ENCODE results near the gene SLC4A1AP.
"Not testable (repeated sequence)": the region's sequence is repeated elsewhere in the genome, so short reads cannot be mapped to it uniquely, and the experiment has no call there.

The SLC4A1AP gene

GRCh38 chr2:27683390-27684071 is 19.8 kb downstream of the SLC4A1AP start:
- Histone ChIP-seq H3K27ac (ENCODE audit: low read length) (no peak overlapping the region), H3K9me3 (ENCODE audit: insufficient read depth, low read depth, low read length) (no peaks in the 10 kb centered on the region), H3K4me3 (ENCODE audit: low read length) (no peak overlapping the region), H3K4me1 (ENCODE audit: insufficient read depth, low read length) (no peaks in the 10 kb centered on the region; the same call in 1 of the 2 replicates), H3K36me3 (ENCODE audit: insufficient read depth, low read depth, low read length) (peaks cover 71% of the 10 kb centered on the region), H3K9ac (ENCODE audit: low read depth, low read length) (no peak overlapping the region), H3K27me3 (ENCODE audit: insufficient read depth, low read length) (no peaks in the 10 kb centered on the region)

- H3K27ac ChIP-seq (ENCODE audit: low read length); H3K4me3 ChIP-seq (ENCODE audit: low read length); H3K9me3 ChIP-seq (ENCODE audit: insufficient read depth, low read depth, low read length); H3K9ac ChIP-seq (ENCODE audit: low read depth, low read length); H3K4me1 ChIP-seq (ENCODE audit: insufficient read depth, low read length); H3K27me3 ChIP-seq (ENCODE audit: insufficient read depth, low read length): not testable (repeated sequence)
- H3K36me3 ChIP-seq (ENCODE audit: insufficient read depth, low read depth, low read length) = peaks cover 72% of the 10 kb centered on the region
These were observed 21.3 kb downstream of the SLC4A1AP start for GRCh38 chr2:27685006-27685405.

GRCh38 chr2:27685577-27685976 is 21.9 kb downstream of the SLC4A1AP start:
- Histone ChIP-seq H3K9ac (ENCODE audit: low read depth, low read length) (no peak overlapping the region), H3K9me3 (ENCODE audit: insufficient read depth, low read depth, low read length) (no peaks in the 10 kb centered on the region)

GRCh38 chr2:27687232-27687631 is 23.5 kb downstream of the SLC4A1AP start:
- no peak overlapping the region for H3K27ac ChIP-seq (ENCODE audit: low read length)
- H3K4me3 ChIP-seq (ENCODE audit: low read length) = no peak overlapping the region
- no peaks in the 10 kb centered on the region for H3K27me3 ChIP-seq (ENCODE audit: insufficient read depth, low read length)
- no peaks in the 10 kb centered on the region for H3K9me3 ChIP-seq (ENCODE audit: insufficient read depth, low read depth, low read length)
- H3K4me1 ChIP-seq (ENCODE audit: insufficient read depth, low read length) = no peaks in the 10 kb centered on the region
- peaks cover 63% of the 10 kb centered on the region for H3K36me3 ChIP-seq (ENCODE audit: insufficient read depth, low read depth, low read length)
- H3K9ac ChIP-seq (ENCODE audit: low read depth, low read length) = no peak overlapping the region

More at GRCh38 chr2:27685577-27685976, 21.9 kb downstream of the SLC4A1AP start:
- Histone ChIP-seq H3K27ac (ENCODE audit: low read length) (no peak overlapping the region), H3K27me3 (ENCODE audit: insufficient read depth, low read length) (no peaks in the 10 kb centered on the region), H3K4me3 (ENCODE audit: low read length) (no peak overlapping the region), H3K4me1 (ENCODE audit: insufficient read depth, low read length) (no peaks in the 10 kb centered on the region; the same call in 1 of the 2 replicates), H3K36me3 (ENCODE audit: insufficient read depth, low read depth, low read length) (peaks cover 72% of the 10 kb centered on the region)

GRCh38 chr2:27689424-27689823 is 25.7 kb downstream of the SLC4A1AP start:
- Histone ChIP-seq H3K27ac (ENCODE audit: low read length) (no peak overlapping the region), H3K27me3 (ENCODE audit: insufficient read depth, low read length) (no peaks in the 10 kb centered on the region), H3K4me3 (ENCODE audit: low read length) (no peak overlapping the region), H3K4me1 (ENCODE audit: insufficient read depth, low read length) (no peaks in the 10 kb centered on the region), H3K9me3 (ENCODE audit: insufficient read depth, low read depth, low read length) (no peaks in the 10 kb centered on the region), H3K36me3 (ENCODE audit: insufficient read depth, low read depth, low read length) (peaks cover 57% of the 10 kb centered on the region), H3K9ac (ENCODE audit: low read depth, low read length) (no peak overlapping the region)

GRCh38 chr2:27690052-27690451 is 26.4 kb downstream of the SLC4A1AP start:
- Histone ChIP-seq H3K4me3 (ENCODE audit: low read length) (no peak overlapping the region), H3K36me3 (ENCODE audit: insufficient read depth, low read depth, low read length) (peaks cover 52% of the 10 kb centered on the region), H3K27ac (ENCODE audit: low read length) (no peak overlapping the region), H3K27me3 (ENCODE audit: insufficient read depth, low read length) (no peaks in the 10 kb centered on the region), H3K9me3 (ENCODE audit: insufficient read depth, low read depth, low read length) (no peaks in the 10 kb centered on the region), H3K4me1 (ENCODE audit: insufficient read depth, low read length) (no peaks in the 10 kb centered on the region), H3K9ac (ENCODE audit: low read depth, low read length) (no peak overlapping the region)

GRCh38 chr2:27697660-27698059 is 34.0 kb downstream of the SLC4A1AP start:
- H3K4me1 ChIP-seq (ENCODE audit: insufficient read depth, low read length) = no peaks in the 10 kb centered on the region
- no peaks in the 10 kb centered on the region for H3K9me3 ChIP-seq (ENCODE audit: insufficient read depth, low read depth, low read length)
- H3K4me3 ChIP-seq (ENCODE audit: low read length) = no peak overlapping the region
- peaks cover 19% of the 10 kb centered on the region for H3K36me3 ChIP-seq (ENCODE audit: insufficient read depth, low read depth, low read length)
- no peak overlapping the region for H3K27ac ChIP-seq (ENCODE audit: low read length)
- no peak overlapping the region for H3K9ac ChIP-seq (ENCODE audit: low read depth, low read length)
- H3K27me3 ChIP-seq (ENCODE audit: insufficient read depth, low read length) = no peaks in the 10 kb centered on the region

GRCh38 chr2:27701676-27702075 is 38.0 kb downstream of the SLC4A1AP start:
- no peak overlapping the region for H3K27ac ChIP-seq (ENCODE audit: low read length)
- H3K9ac ChIP-seq (ENCODE audit: low read depth, low read length) = no peak overlapping the region
- 0 out of 2 replicates have a peak, but pooled peaks cover 3% of the 10 kb centered on the region for H3K4me1 ChIP-seq (ENCODE audit: insufficient read depth, low read length)
- H3K4me3 ChIP-seq (ENCODE audit: low read length) = no peak overlapping the region
- no peaks in the 10 kb centered on the region for H3K36me3 ChIP-seq (ENCODE audit: insufficient read depth, low read depth, low read length)
- no peaks in the 10 kb centered on the region for H3K9me3 ChIP-seq (ENCODE audit: insufficient read depth, low read depth, low read length)
- no peaks in the 10 kb centered on the region for H3K27me3 ChIP-seq (ENCODE audit: insufficient read depth, low read length)

- H3K36me3 ChIP-seq (ENCODE audit: insufficient read depth, low read depth, low read length) = no peaks in the 10 kb centered on the region
These were observed 38.6 kb downstream of the SLC4A1AP start for GRCh38 chr2:27702302-27702701.

GRCh38 chr2:27703638-27704341 is 40.1 kb downstream of the SLC4A1AP start:
- no peak overlapping the region for H3K27ac ChIP-seq (ENCODE audit: low read length)
- no peak overlapping the region for H3K4me3 ChIP-seq (ENCODE audit: low read length)
- H3K36me3 ChIP-seq (ENCODE audit: insufficient read depth, low read depth, low read length) = no peaks in the 10 kb centered on the region
- H3K9me3 ChIP-seq (ENCODE audit: insufficient read depth, low read depth, low read length) = no peaks in the 10 kb centered on the region
- H3K4me1 ChIP-seq (ENCODE audit: insufficient read depth, low read length) = 0 out of 2 replicates have a peak, but pooled peaks cover 3% of the 10 kb centered on the region
- H3K27me3 ChIP-seq (ENCODE audit: insufficient read depth, low read length) = no peaks in the 10 kb centered on the region
- H3K9ac ChIP-seq (ENCODE audit: low read depth, low read length) = no peak overlapping the region

More at GRCh38 chr2:27702302-27702701, 38.6 kb downstream of the SLC4A1AP start:
- no peaks in the 10 kb centered on the region for H3K27me3 ChIP-seq (ENCODE audit: insufficient read depth, low read length)
- H3K4me3 ChIP-seq (ENCODE audit: low read length) = no peak overlapping the region
- H3K9me3 ChIP-seq (ENCODE audit: insufficient read depth, low read depth, low read length) = no peaks in the 10 kb centered on the region
- 0 out of 2 replicates have a peak, but pooled peaks cover 3% of the 10 kb centered on the region for H3K4me1 ChIP-seq (ENCODE audit: insufficient read depth, low read length)
- no peak overlapping the region for H3K27ac ChIP-seq (ENCODE audit: low read length)
- no peak overlapping the region for H3K9ac ChIP-seq (ENCODE audit: low read depth, low read length)

- H3K4me3 ChIP-seq (ENCODE audit: low read length) = no peak overlapping the region
- no peaks in the 10 kb centered on the region for H3K36me3 ChIP-seq (ENCODE audit: insufficient read depth, low read depth, low read length)
- H3K4me1 ChIP-seq (ENCODE audit: insufficient read depth, low read length) = 0 out of 2 replicates have a peak, but pooled peaks cover 3% of the 10 kb centered on the region
- H3K27me3 ChIP-seq (ENCODE audit: insufficient read depth, low read length) = no peaks in the 10 kb centered on the region
- H3K9ac ChIP-seq (ENCODE audit: low read depth, low read length) = no peak overlapping the region
- no peaks in the 10 kb centered on the region for H3K9me3 ChIP-seq (ENCODE audit: insufficient read depth, low read depth, low read length)
- H3K27ac ChIP-seq (ENCODE audit: low read length) = no peak overlapping the region
These were observed 40.7 kb downstream of the SLC4A1AP start for GRCh38 chr2:27704342-27704876.

All from iPS-20b (cell line).